HepG2 (cell line): Measurements from ENCODE around the gene NPHP3. TPM values are rescaled to one million over a fixed set of nuclear protein-coding genes. Genes with fewer than 3 reads are reported as not detected.

Experiments used
- AFF4 ChIP-seq: sonication (generic); formaldehyde crosslinking; IDR thresholded peaks from 2 replicates; pipeline ENCODE4 v1.4.0; 2020; ENCODE audit warnings: missing genetic modification reagents
- EHMT2 ChIP-seq: fragments of 200-600 bp; sonication (generic); IDR thresholded peaks from 2 replicates; pipeline ENCODE4 v1.7.0; 2017; ENCODE audit warnings: antibody characterized with exemption, low read depth, low read length, borderline replicate concordance
- GPBP1L1 ChIP-seq: sonication (generic); formaldehyde crosslinking; IDR thresholded peaks from 2 replicates; pipeline ENCODE4 v1.5.0; 2020; ENCODE audit warnings: mild to moderate bottlenecking, missing genetic modification reagents
- HHEX ChIP-seq: IDR thresholded peaks from 2 replicates; pipeline ENCODE4 v1.6.1; 2016; ENCODE audit warnings: control low read depth
- MLLT10 ChIP-seq: sonication (generic); formaldehyde crosslinking; IDR thresholded peaks from 2 replicates; pipeline ENCODE4 v1.4.0; 2020; ENCODE audit warnings: missing genetic modification reagents
- NFRKB ChIP-seq: fragments of 450-650 bp; IDR thresholded peaks from 2 replicates; pipeline ENCODE4 v1.6.1; 2017
- NR2F2 ChIP-seq: IDR thresholded peaks from 2 replicates; pipeline ENCODE4 v1.6.1; 2012; ENCODE audit warnings: low read depth, inconsistent platforms, borderline replicate concordance
- PHF8 ChIP-seq: sonication (generic); formaldehyde crosslinking; IDR thresholded peaks from 2 replicates; pipeline ENCODE4 v1.5.0; 2020; ENCODE audit warnings: missing genetic modification reagents
- PLRG1 ChIP-seq: fragments of 450-650 bp; conservative IDR thresholded peaks from 2 replicates; pipeline ENCODE4 v1.6.1; 2016
- SP1 ChIP-seq, 2 experiments: fragments of 450-650 bp in 1 of 2; sonication (generic) in 1 of 2; formaldehyde crosslinking in 1 of 2; IDR thresholded peaks; 2 replicates each; pipeline versions ENCODE4 v1.4.0 to v1.6.1; 2016 to 2020; ENCODE audit warnings: missing genetic modification reagents in 1 of 2
- SP4 ChIP-seq: sonication (generic); formaldehyde crosslinking; IDR thresholded peaks from 2 replicates; pipeline ENCODE4 v1.8.1; 2023; ENCODE audit warnings: mild to moderate bottlenecking, missing genetic modification reagents
- TBP ChIP-seq: sonication (generic); formaldehyde crosslinking; IDR thresholded peaks from 2 replicates; pipeline ENCODE4 v1.5.0; 2020; ENCODE audit warnings: missing genetic modification reagents
- TBX3 ChIP-seq: fragments of 450-650 bp; IDR thresholded peaks from 2 replicates; pipeline ENCODE4 v1.6.1; 2017; ENCODE audit warnings: antibody characterized with exemption, mild to moderate bottlenecking, inconsistent platforms, borderline replicate concordance
- THAP8 ChIP-seq: sonication (generic); formaldehyde crosslinking; IDR thresholded peaks from 2 replicates; pipeline ENCODE4 v1.5.1; 2020; ENCODE audit warnings: missing genetic modification reagents, mild to moderate bottlenecking, borderline replicate concordance
- ZBTB21 ChIP-seq: sonication (generic); formaldehyde crosslinking; IDR thresholded peaks from 2 replicates; pipeline ENCODE4 v1.4.0; 2020; ENCODE audit warnings: missing genetic modification reagents
- ZBTB7A ChIP-seq: sonication (generic); formaldehyde crosslinking; IDR thresholded peaks from 2 replicates; pipeline ENCODE4 v1.8.0; 2022; ENCODE audit warnings: mild to moderate bottlenecking, missing genetic modification reagents
- ZNF17 ChIP-seq: sonication (generic); formaldehyde crosslinking; IDR thresholded peaks from 2 replicates; pipeline ENCODE4 v1.5.0; 2020; ENCODE audit warnings: mild to moderate bottlenecking, missing genetic modification reagents
- ZNF33A ChIP-seq: sonication (generic); formaldehyde crosslinking; IDR thresholded peaks from 2 replicates; pipeline ENCODE4 v1.5.1; 2020; ENCODE audit warnings: missing genetic modification reagents, mild to moderate bottlenecking, moderate library complexity, borderline replicate concordance
- ZNF350 ChIP-seq: sonication (generic); formaldehyde crosslinking; IDR thresholded peaks from 2 replicates; pipeline ENCODE4 v1.4.0; 2020; ENCODE audit warnings: mild to moderate bottlenecking, low read depth, missing genetic modification reagents, borderline replicate concordance
- ZNF441 ChIP-seq: sonication (generic); formaldehyde crosslinking; IDR thresholded peaks from 2 replicates; pipeline ENCODE4 v1.7.0; 2021; ENCODE audit warnings: missing genetic modification reagents, borderline replicate concordance
- ZNF460 ChIP-seq: sonication (generic); formaldehyde crosslinking; IDR thresholded peaks from 2 replicates; pipeline ENCODE4 v1.5.1; 2020; ENCODE audit warnings: missing genetic modification reagents, mild to moderate bottlenecking, borderline replicate concordance
- ZNF720 ChIP-seq: sonication (generic); formaldehyde crosslinking; IDR thresholded peaks from 2 replicates; pipeline ENCODE4 v1.4.0; 2020; ENCODE audit warnings: missing genetic modification reagents
- ZNF781 ChIP-seq: sonication (generic); formaldehyde crosslinking; IDR thresholded peaks from 2 replicates; pipeline ENCODE4 v1.5.1; 2020; ENCODE audit warnings: borderline replicate concordance, mild to moderate bottlenecking, missing genetic modification reagents; ENCODE audit errors: not compliant biosample characterization
- ZNF839 ChIP-seq: sonication (generic); formaldehyde crosslinking; IDR thresholded peaks from 2 replicates; pipeline ENCODE4 v1.4.0; 2020; ENCODE audit warnings: missing genetic modification reagents, mild to moderate bottlenecking, borderline replicate concordance
- polyA plus RNA-seq, 8 experiments: library from polyadenylated mRNA; depleted of rRNA in 3 of 8; stranded (reverse) in 7 of 8; unstranded in 1 of 8; fragments of >200 nt; fragmentation: Illumina TruSeq in 4 of 8; extraction: Trizol in 4 of 8; gene quantifications; 2 replicates each; pipeline versions ENCODE4 v1.2.1 to v1.2.3, GENCODE V29; 2011 to 2016; ENCODE audit warnings: low read depth in 4 of 8, missing spikeins in 1 of 8, mixed read lengths in 1 of 8; ENCODE audit not compliant: insufficient read depth in 1 of 8
- total RNA-seq, 5 experiments: library from RNA; depleted of rRNA; stranded (reverse); fragments of >200 nt; fragmentation: Illumina TruSeq; extraction: Trizol; gene quantifications; 2 replicates each; pipeline ENCODE4 v1.2.3, GENCODE V29; 2016; ENCODE audit warnings: low read depth in 1 of 5

Gene NPHP3
- total and polyA plus RNA-seq, 2 of the 13 experiments (the other 11 are each of a cell fraction or from before 2014, with no cell fraction given), result 11.0 to 20.2 TPM

- TF ChIP-seq ZNF781 (CRISPR knock-in tag) (no peak), NR2F2 (no peak), GPBP1L1 (CRISPR knock-in tag) (no peak), EHMT2 (no peak), THAP8 (CRISPR knock-in tag) (no peak), PLRG1 (no peak), SP4 (CRISPR knock-in tag) (0 out of 2 replicates have a peak, but pooled peaks have one; percentile 5), PHF8 (peak; percentile 71), ZNF720 (CRISPR knock-in tag) (no peak), ZBTB21 (CRISPR knock-in tag) (no peak), ZNF441 (CRISPR knock-in tag) (no peak), ZBTB7A (CRISPR knock-in tag) (no peak), ZNF33A (no peak), TBP (CRISPR knock-in tag) (no peak), TBX3 (no peak), MLLT10 (CRISPR knock-in tag) (no peak), AFF4 (CRISPR knock-in tag) (no peak), ZNF17 (CRISPR knock-in tag) (no peak), ZNF460 (no peak), ZNF350 (no peak), SP1 (IDR thresholded peaks at IDR 0.05) (no peak), SP1 (CRISPR knock-in tag; IDR thresholded peaks at IDR 0.05) (no peak; the same call in 1 of the 2 replicates), NFRKB (no peak), HHEX (CRISPR knock-in tag) (no peak), ZNF839 (CRISPR knock-in tag) (no peak)
These were observed 1.1 kb upstream of the NPHP3 start (continued) for GRCh38 chr3:132723024-132723950.
